ENCODE results near the gene PDIA2.

PDIA2 gene

GRCh38 chr16:303760-304505, 21.0 kb downstream of the PDIA2 start:
- Histone ChIP-seq H3K36me3 (ENCODE audit: control insufficient read depth, insufficient read depth, low read length) (peaks cover 68% of the 10 kb centered on the region), H3K4me3 (ENCODE audit: extremely low read depth, insufficient read depth, low read length, poor library complexity, severe bottlenecking) (no peak overlapping the region)
- WGBS, 2 experiments (ENCODE audit: insufficient coverage in 2 of 2), result 93 to 94% methylated on average over 43 of the region's 43 CpGs

DNA sequence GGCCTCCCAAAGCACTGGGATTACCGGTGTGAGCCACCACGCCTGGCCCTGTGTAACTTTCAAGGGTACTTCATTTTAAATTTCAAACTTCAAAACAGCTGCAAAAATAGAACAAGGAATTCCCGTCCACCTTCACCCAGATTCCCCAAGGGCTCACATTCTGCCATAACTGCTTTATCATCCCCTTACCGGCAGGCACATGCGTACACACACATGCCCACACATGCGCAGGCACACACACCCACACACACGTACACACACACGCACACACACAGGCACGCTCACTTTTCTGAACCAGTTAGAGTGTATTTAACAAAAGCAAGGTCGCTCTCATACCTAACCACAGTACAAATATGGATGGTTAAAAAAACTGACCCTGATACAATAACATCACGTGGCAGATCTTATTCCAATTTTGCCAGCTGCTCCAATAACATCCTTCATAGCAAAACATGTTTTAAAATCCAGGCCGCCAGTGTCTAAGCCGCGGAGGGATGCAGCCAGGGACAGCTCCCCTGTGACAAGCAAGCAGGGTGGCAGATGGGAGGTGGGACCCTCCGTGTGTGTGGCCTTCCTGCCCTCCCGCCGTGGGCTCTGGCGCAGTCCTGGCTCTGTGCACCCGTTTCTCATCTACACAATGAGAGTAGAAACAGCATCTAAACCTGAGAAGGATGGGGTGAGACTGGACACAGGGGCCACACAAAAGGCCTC, 23.1 kb downstream of the PDIA2 start:
- H3K4me3 ChIP-seq (ENCODE audit: extremely low read depth, insufficient read depth, low read length, poor library complexity, severe bottlenecking), result no peak overlapping the region
- no peaks in the 10 kb centered on the region for H3K9me3 ChIP-seq (ENCODE audit: control insufficient read depth, low read length)
- WGBS, 2 experiments (ENCODE audit: insufficient coverage in 2 of 2), result 93 to 94% methylated on average over 15 to 18 of the region's 19 CpGs
- no peak overlapping the region for H3K27ac ChIP-seq (ENCODE audit: low read depth, low read length, severe bottlenecking)
- H3K36me3 ChIP-seq (ENCODE audit: control insufficient read depth, insufficient read depth, low read length), result peaks cover 66% of the 10 kb centered on the region
- no peaks in the 10 kb centered on the region for H3K4me1 ChIP-seq (ENCODE audit: control insufficient read depth, insufficient read depth, low read length, poor library complexity, severe bottlenecking)

More at GRCh38 chr16:303760-304505, 21.0 kb downstream of the PDIA2 start:
- no peaks in the 10 kb centered on the region for H3K4me1 ChIP-seq (ENCODE audit: control insufficient read depth, insufficient read depth, low read length, poor library complexity, severe bottlenecking)
- no peak overlapping the region for H3K27ac ChIP-seq (ENCODE audit: low read depth, low read length, severe bottlenecking)
- no peaks in the 10 kb centered on the region for H3K9me3 ChIP-seq (ENCODE audit: control insufficient read depth, low read length)

DNA sequence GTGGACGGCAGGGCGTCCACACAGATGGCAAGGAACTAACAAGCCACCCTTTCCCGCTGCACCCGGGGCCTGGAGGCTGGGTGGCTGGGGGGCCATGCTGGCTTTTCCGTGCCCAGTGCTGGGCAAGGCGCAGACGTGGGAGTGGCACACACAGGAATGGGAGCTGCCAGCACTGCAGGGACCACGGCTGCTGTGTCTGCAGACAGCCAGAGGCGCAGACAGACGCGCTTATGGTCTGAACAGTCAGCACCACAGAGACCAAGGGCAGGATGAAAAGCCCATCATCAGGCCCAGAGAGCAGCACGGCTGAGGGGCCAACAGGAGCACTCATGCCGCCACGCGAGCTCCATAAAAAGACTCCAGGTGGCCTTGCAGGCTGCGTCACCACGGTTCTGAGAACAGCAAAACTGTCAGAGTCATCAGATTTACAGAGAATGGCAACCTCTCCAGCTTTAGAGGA, 24.0 kb downstream of the PDIA2 start:
- H3K27ac ChIP-seq (ENCODE audit: low read depth, low read length, severe bottlenecking), result no peak overlapping the region
- peaks cover 65% of the 10 kb centered on the region for H3K36me3 ChIP-seq (ENCODE audit: control insufficient read depth, insufficient read depth, low read length)

DNA sequence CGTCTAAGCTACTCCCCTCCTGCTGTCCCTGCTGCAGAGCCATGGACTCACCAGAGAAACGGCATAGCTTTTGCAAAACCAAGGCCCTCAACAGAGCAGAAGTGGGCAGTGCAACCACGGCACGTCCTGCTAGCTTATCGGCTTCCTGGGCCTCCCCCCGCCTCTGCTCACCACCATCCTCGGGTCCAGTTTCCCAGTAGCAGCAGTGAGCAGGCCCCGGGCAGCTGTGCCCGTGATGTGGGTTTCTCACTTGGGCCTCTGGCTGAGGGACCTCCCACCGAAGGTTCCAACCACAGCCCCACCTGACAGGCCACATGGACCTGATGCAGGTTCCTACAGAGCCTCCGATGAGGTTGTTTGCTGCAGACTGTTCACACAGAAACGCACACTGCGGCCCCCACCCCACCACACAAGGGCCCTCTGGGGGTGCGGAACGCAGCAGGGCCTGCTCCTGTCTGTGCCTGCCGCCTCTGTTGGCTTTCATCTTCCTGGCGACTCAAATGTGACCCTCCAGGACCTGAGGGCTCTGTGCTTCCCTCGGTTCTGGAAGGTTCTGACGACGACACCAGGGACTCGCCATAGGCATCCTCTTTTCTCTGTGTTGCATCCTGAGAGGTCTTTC, 24.8 kb downstream of the PDIA2 start:
- Histone ChIP-seq H3K4me1 (ENCODE audit: control insufficient read depth, insufficient read depth, low read length, poor library complexity, severe bottlenecking) (no peaks in the 10 kb centered on the region), H3K4me3 (ENCODE audit: extremely low read depth, insufficient read depth, low read length, poor library complexity, severe bottlenecking) (no peak overlapping the region), H3K27ac (ENCODE audit: low read depth, low read length, severe bottlenecking) (no peak overlapping the region), H3K9me3 (ENCODE audit: control insufficient read depth, low read length) (no peaks in the 10 kb centered on the region), H3K36me3 (ENCODE audit: control insufficient read depth, insufficient read depth, low read length) (peaks cover 66% of the 10 kb centered on the region)
- WGBS, 2 experiments (ENCODE audit: insufficient coverage in 2 of 2), result 93 to 96% methylated on average over 19 to 21 of the region's 21 CpGs

More for the DNA sequence above, 24.0 kb downstream of the PDIA2 start:
- H3K4me3 ChIP-seq (ENCODE audit: extremely low read depth, insufficient read depth, low read length, poor library complexity, severe bottlenecking), result no peak overlapping the region
- no peaks in the 10 kb centered on the region for H3K9me3 ChIP-seq (ENCODE audit: control insufficient read depth, low read length)
- H3K4me1 ChIP-seq (ENCODE audit: control insufficient read depth, insufficient read depth, low read length, poor library complexity, severe bottlenecking), result no peaks in the 10 kb centered on the region
- 92 to 94% methylated on average over 17 of the region's 17 CpGs for WGBS, 2 experiments (ENCODE audit: insufficient coverage in 2 of 2)

GRCh38 chr16:309476-309875, 26.5 kb downstream of the PDIA2 start:
- H3K36me3 ChIP-seq (ENCODE audit: control insufficient read depth, insufficient read depth, low read length), result peaks cover 71% of the 10 kb centered on the region
- H3K4me1 ChIP-seq (ENCODE audit: control insufficient read depth, insufficient read depth, low read length, poor library complexity, severe bottlenecking), result no peaks in the 10 kb centered on the region
- H3K27ac ChIP-seq (ENCODE audit: low read depth, low read length, severe bottlenecking), result no peak overlapping the region
- no peak overlapping the region for H3K4me3 ChIP-seq (ENCODE audit: extremely low read depth, insufficient read depth, low read length, poor library complexity, severe bottlenecking)
- WGBS, 2 experiments (ENCODE audit: insufficient coverage in 2 of 2), result 86 to 89% methylated on average over 7 of the region's 7 CpGs
- H3K9me3 ChIP-seq (ENCODE audit: control insufficient read depth, low read length), result no peaks in the 10 kb centered on the region

GRCh38 chr16:311725-312124, 28.8 kb downstream of the PDIA2 start:
- H3K4me3 ChIP-seq (ENCODE audit: extremely low read depth, insufficient read depth, low read length, poor library complexity, severe bottlenecking), result no peak overlapping the region
- H3K9me3 ChIP-seq (ENCODE audit: control insufficient read depth, low read length), result no peaks in the 10 kb centered on the region
- H3K36me3 ChIP-seq (ENCODE audit: control insufficient read depth, insufficient read depth, low read length), result peaks cover 64% of the 10 kb centered on the region
- H3K4me1 ChIP-seq (ENCODE audit: control insufficient read depth, insufficient read depth, low read length, poor library complexity, severe bottlenecking), result no peaks in the 10 kb centered on the region
- 96 to 98% methylated on average over 14 of the region's 15 CpGs for WGBS, 2 experiments (ENCODE audit: insufficient coverage in 2 of 2)
- H3K27ac ChIP-seq (ENCODE audit: low read depth, low read length, severe bottlenecking), result no peak overlapping the region

- WGBS, 2 experiments (ENCODE audit: insufficient coverage in 2 of 2), result 96 to 97% methylated on average over 14 to 15 of the region's 16 CpGs
- Histone ChIP-seq H3K36me3 (ENCODE audit: control insufficient read depth, insufficient read depth, low read length) (peaks cover 59% of the 10 kb centered on the region), H3K27ac (ENCODE audit: low read depth, low read length, severe bottlenecking) (no peak overlapping the region)
Observed at GRCh38 chr16:314351-314750, 31.4 kb downstream of the PDIA2 start.

DNA sequence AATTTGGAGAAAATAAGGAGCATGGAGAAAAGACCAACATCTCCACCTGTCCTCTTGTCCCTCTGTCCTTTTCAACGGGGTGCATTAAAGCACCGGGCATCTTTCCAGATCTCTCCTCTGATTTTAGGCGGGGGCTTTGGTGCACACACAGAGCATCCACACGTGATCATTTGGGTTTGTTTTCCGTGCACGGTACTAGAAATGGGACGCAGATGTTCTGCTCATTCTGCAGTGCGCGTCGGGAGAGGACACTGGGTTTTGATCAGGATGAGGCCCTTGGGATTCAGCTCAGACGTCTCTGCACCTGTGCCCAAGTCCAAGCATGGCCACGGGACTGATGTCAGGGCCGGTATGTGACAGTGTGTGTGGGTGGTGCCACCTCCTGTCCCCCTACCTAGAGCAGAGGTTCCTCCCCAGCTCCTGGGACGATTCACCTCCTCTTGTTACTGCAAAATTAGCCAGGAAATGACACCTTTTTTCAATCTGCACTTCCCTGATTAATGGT, 31.9 kb downstream of the PDIA2 start:
- peaks cover 59% of the 10 kb centered on the region for H3K36me3 ChIP-seq (ENCODE audit: control insufficient read depth, insufficient read depth, low read length)
- 97 to 98% methylated on average over 13 to 14 of the region's 14 CpGs for WGBS, 2 experiments (ENCODE audit: insufficient coverage in 2 of 2)
- no peaks in the 10 kb centered on the region for H3K4me1 ChIP-seq (ENCODE audit: control insufficient read depth, insufficient read depth, low read length, poor library complexity, severe bottlenecking)
- no peak overlapping the region for H3K4me3 ChIP-seq (ENCODE audit: extremely low read depth, insufficient read depth, low read length, poor library complexity, severe bottlenecking)
- H3K9me3 ChIP-seq (ENCODE audit: control insufficient read depth, low read length), result no peaks in the 10 kb centered on the region
- no peak overlapping the region for H3K27ac ChIP-seq (ENCODE audit: low read depth, low read length, severe bottlenecking)

More at GRCh38 chr16:314351-314750, 31.4 kb downstream of the PDIA2 start:
- H3K4me1 ChIP-seq (ENCODE audit: control insufficient read depth, insufficient read depth, low read length, poor library complexity, severe bottlenecking), result no peaks in the 10 kb centered on the region
- no peak overlapping the region for H3K4me3 ChIP-seq (ENCODE audit: extremely low read depth, insufficient read depth, low read length, poor library complexity, severe bottlenecking)
- no peaks in the 10 kb centered on the region for H3K9me3 ChIP-seq (ENCODE audit: control insufficient read depth, low read length)

GRCh38 chr16:316741-317464, 33.9 kb downstream of the PDIA2 start:
- Histone ChIP-seq H3K9me3 (ENCODE audit: control insufficient read depth, low read length) (no peaks in the 10 kb centered on the region), H3K4me3 (ENCODE audit: extremely low read depth, insufficient read depth, low read length, poor library complexity, severe bottlenecking) (no peak overlapping the region), H3K4me1 (ENCODE audit: control insufficient read depth, insufficient read depth, low read length, poor library complexity, severe bottlenecking) (no peaks in the 10 kb centered on the region), H3K36me3 (ENCODE audit: control insufficient read depth, insufficient read depth, low read length) (peaks cover 55% of the 10 kb centered on the region), H3K27ac (ENCODE audit: low read depth, low read length, severe bottlenecking) (no peak overlapping the region)
- WGBS, 2 experiments (ENCODE audit: insufficient coverage in 2 of 2), result 94 to 95% methylated on average over 16 to 17 of the region's 19 CpGs

DNA sequence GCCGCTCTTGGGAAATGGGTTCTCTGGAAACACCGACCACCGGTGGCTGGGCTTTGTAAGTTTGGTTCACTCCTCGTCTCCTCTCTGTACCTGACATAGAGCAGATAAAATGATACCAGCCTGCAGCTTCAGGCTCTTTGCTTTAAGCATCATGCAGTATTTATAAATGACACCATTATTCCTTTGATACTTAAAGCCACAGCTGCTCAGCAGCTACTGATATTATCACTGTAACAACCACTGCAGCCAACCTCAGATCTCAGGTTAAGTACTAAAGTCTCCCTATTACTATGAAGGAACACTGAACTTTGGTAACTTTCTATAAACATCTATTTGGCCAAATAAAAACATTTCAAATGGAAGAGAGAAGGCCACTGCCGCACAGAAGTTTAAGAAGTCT, 34.6 kb downstream of the PDIA2 start:
- peaks cover 48% of the 10 kb centered on the region for H3K36me3 ChIP-seq (ENCODE audit: control insufficient read depth, insufficient read depth, low read length)
- WGBS, 2 experiments (ENCODE audit: insufficient coverage in 2 of 2), result 93 to 96% methylated on average over 5 of the region's 5 CpGs

More for the DNA sequence above, 34.6 kb downstream of the PDIA2 start:
- Histone ChIP-seq H3K4me3 (ENCODE audit: extremely low read depth, insufficient read depth, low read length, poor library complexity, severe bottlenecking) (no peak overlapping the region), H3K27ac (ENCODE audit: low read depth, low read length, severe bottlenecking) (no peak overlapping the region), H3K4me1 (ENCODE audit: control insufficient read depth, insufficient read depth, low read length, poor library complexity, severe bottlenecking) (no peaks in the 10 kb centered on the region), H3K9me3 (ENCODE audit: control insufficient read depth, low read length) (no peaks in the 10 kb centered on the region)

Data from mesodermal cell (in vitro differentiated cells).